GM18502 (cell line): ENCODE measurements around the gene GSTM4.

Experiments
- ATAC-seq: cut with Tn5 transposase; IDR thresholded peaks from one replicate; pipeline ENCODE4 v1.9.1; 2021; ENCODE audit warnings: mild to moderate bottlenecking; ENCODE audit not compliant: unreplicated experiment, poor library complexity

GSTM4 gene

DNA sequence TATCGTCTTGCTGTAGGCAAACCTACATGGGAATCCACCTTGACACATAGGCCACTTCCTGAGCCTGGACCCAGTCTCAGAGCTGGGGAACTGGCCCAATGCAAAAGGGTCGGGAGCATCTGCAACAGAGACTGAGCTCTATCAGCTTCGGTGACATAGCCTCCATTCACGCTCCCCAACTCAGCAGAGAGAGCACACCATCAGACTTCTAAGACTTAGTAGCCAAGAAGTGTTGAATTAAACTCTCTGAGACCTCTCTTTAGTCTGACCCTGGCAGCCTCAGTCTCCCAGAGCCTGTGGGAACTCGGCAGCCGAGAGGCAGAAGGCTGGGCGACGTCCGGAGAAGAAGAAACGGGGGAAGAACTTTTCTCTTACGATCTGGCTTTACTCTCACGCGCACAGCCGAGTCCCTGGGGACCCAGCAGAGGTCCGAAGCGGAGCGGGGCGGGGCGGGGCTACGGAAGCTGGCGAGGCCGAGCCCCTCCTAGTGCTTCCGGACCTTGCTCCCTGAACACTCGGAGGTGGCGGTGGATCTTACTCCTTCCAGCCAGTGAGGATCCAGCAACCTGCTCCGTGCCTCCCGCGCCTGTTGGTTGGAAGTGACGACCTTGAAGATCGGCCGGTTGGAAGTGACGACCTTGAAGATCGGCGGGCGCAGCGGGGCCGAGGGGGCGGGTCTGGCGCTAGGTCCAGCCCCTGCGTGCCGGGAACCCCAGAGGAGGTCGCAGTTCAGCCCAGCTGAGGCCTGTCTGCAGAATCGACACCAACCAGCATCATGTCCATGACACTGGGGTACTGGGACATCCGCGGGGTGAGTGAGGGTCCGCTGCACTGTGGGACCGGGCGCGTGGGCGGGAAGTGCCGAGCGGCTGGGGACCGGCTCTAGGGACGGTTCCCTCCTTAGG lies at the start of gene GSTM4:
TSS of gene GSTM4 (plus strand) at position 485 of the 905 bp plus-strand sequence. CDS start at position 776, 291 bp downstream.
- ATAC-seq = peak; percentile 95

DNA sequence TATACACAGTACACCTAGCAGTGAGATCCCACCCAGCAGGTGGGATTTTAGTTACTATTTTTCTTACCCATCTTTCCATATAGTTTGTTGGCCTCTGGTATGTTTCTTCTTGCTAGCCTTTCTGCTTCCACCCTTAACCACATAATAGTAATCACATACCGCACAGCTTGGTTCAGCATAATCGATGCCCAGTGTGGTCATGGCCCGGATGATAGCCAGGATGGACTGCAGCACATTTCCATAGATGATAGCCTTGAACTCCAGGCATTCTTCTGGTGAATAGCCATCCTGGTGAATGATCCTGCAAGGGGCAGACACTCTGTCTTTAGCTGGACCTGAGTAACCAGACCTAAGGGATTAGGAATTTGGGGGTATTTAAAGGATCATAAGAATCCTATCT lies 46.0 kb upstream of the GSTM4 start:
- ATAC-seq = no peak

DNA sequence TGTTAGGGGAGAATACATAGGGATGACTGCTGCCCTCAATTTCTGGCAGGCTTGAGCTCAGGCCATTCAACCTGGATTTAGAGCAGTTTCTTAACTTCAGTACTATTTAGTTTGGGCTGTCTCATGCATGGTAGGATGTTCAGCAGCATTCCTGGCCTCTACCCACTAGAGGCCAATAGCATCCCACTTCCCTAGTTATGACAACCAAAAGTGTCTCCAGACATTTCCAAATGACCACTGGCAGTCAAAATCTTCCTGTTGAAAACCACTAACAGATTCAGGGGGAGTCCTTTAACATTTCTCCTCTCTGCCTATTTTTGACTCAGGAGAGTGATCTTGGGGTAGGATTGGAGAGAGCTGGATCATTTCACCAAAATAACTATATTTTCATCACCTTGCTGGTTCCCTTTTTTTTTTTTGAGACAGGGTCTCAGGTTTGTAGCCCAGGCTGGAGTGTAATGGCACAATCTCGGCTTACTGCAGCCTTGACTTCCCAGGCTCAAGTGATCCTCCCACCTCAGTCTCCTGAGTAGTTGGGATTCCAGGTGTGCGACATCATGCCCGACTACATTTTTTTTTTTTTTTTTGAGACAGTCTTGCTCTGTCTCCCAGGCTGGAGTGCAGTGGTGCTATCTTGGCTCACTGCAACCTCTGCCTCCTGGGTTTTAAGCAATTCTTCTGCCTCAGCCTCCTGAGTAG lies 45.1 kb upstream of the GSTM4 start:
- ATAC-seq = no peak

DNA sequence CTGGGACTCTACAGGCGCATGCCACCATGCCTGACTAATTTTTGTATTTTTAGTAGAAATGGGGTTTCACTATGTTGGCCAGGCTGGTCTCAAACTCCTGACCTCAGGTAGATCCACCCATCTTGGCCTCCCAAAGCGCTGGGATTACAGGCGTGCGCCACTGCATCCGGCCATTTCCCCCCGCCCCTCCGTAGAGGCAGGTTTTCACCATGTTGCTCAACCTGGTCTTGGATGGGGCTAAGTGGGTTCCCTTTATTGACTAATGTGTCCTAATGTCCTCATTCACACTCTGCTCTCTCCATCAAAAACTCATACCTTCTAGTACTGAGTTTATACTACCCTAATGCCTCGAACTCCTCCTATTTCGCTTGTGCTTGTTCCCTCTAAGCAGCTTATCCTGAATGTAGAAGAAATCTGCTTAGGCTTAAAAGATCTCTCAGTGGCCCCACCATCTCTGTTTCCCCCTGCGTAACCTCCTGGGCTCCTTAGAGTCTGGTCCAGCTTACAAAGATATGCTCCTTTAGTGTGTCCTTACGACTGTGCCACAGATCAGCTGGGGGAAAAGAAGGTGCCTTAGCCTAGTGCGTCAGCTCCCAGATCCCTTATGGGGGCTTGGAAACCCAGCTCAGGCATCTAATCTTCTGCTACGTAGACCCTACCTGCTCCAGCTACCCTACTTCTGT lies 44.5 kb upstream of the GSTM4 start:
- no peak for ATAC-seq

DNA sequence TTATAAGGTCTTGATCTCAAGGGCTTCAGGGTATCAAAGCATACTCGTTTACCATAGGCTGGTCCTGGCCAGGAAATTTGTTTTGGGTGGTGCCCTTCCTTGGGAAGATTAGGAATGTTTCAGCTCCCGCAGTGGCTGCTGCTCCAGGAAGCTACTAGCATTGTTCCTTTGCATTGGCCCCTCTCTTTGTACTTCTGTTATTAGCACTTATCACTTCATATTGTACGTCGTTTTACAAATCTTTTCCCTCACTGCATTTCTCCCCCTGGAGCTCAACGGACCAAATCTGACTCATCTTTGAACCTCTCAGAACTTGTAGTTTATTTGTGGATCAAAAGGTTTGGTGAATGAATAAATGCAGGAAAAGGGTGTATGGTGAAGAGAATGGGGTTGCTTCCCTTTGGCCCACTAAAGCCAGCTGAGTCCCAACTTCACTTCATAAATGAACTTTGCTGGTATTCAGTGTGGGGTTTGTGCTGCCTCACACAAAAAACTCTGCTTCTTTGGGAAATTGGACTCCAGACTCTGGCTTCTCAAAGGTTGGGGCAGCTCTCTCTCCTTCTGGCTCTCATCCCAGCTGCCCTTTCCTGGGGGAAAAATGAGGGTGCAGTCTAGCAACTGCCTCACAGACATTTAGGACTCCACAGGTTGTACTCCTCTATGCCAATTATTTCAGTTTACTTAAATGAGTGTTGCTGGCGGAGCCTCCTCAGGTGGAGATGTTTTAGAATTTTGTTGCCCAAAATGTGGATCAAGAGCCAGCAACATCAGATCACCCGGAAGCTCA lies 42.3 kb upstream of the GSTM4 start:
- no peak for ATAC-seq

DNA sequence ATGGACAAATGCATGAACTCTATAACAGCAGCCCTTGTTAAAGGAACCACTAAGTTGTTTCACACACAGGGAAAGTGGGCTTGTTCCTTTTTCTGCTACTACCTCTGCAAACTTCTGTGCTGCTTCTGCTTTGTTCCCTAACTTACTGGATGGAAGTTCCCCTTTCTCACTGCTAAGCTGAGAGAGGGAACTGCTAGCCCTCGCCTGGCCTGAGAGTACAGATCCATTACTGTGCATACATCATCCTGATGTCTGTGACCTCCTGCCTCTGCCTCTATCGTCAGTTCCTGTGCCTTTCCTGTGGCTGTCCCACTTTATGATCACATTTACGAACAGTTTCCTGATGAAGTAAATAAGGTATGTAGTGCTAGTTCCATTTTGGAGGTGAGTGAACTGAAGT lies 40.0 kb upstream of the GSTM4 start:
- no peak for ATAC-seq

DNA sequence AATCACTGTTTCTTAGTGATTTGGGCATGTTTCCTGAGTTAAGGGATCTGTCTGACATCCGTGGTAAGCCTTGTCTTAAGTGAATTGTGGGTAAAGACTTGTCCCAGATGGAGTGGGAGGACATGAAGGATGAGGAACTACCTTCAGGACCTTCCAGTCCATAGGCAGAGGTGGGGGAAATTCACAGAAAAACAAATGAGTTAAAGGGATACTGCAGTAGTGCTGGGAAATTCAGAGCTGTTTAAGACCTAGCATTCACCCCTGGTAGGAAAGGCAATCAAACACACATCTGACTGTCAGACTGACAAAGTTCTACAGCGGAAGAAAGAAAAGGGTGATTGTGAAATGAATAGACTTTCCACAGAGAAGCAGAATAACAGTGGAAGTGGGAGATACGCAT lies 39.5 kb upstream of the GSTM4 start:
- no peak for ATAC-seq

DNA sequence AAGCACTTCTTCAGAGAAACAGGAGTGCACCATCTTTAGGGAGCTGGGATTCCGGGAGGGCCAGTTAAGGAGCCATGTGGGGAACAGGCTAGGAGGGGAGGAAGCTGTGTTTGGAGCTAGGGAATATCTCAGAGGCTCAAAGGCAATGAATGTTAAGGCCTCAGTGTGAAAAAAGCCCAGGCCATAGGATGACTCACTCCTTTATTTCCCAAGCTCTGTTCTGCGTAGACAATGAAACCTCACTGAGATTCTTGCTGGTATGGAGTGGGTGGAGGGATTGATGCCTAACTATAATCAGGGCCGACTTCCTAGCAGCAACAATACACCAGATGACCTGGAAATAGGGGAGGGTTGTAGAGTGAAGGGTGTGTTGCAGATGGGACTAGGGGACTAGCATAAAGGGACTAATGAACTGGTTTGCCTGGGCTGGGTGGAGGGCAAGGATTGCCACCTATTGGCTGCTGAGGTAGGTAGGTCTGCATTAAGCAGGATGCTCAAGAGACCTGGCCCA lies 38.6 kb upstream of the GSTM4 start:
- no peak for ATAC-seq

DNA sequence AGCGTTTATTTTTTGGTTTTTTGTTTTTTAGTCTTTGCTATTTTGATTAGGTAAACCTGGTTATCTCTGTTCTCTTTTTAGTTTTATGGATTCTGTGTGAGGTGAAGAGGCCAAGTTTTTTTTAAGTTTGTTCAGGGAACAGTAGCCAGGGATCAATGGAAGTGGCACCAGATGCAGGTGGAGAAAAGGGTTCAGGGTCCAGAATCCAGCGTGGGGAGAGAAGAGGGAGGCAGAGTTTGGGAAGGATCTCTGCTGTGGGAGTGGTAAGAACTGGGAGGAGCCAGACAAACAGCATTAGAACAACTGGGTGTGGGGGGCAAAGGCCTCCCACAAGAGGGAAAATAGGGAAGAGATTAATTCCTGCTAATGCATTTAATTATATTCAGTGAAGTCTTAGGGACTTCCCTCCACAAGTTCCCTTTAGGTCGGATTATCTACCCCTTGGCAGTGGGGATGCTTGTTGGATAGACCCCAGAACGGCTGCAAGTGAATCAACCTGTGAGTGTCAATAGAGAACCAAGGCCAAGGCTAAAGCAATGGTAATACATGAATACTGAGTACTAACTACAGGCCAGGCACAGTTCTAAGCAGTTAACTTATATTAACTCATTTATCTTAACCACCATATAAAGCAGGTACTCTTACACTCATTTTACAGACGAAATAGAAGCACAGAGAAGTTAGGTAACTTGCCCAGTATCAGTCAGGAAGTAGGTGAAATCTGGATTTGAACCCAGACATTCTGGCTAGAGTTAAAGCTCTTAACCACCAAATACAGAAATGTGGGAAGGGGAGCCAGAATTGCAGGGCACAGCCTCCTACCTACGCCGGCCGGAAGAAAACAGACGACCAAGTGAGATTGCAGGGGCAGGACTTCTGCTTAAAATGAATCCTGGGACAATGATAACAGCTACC lies 37.0 kb upstream of the GSTM4 start:
- no peak for ATAC-seq

DNA sequence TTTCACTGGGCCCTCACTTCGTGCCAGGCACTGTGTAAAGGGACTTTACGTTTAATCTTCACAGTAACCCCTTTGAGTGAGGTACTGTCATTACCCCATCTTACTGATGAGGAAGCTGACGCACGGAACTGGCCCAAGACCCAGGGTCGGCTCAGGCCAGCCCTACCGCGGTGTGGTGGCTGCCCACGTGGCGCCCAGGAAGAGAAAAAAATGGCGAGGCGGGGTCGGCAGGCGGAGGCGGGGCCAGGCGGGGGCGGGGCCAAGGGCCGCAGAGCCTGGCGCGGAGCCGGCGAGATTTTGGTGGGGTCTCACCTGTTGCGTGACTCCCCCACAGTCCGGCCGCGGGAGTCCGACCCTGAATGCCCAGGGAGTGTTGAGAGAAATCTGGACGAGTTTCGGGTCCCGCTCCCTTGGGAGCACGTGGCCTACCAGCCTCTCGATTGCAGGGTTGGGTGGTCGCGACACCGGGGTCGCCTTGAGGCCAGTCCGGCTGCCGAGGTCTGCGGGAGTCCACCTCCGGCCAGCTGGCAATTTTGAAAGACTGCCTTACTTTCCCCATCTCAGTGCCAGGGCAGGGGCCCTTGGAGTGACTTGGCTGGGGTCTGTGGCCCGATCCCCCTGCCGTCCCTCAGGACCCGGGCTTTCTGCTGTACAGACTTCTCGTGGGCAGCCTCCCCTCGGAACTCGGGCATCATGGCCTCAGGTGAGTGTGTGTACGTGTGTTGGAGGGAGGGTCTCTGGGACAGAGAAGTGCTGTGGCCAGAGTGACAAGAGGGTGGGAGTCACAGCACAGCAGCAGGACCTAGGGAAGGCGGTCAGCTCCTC lies 36.1 kb upstream of the GSTM4 start, which contains the start of the genes AMPD2 and GNAT2:
TSS of gene AMPD2 (plus strand) at position 262 of the 825 bp plus-strand sequence. CDS start 1,339 bp downstream, outside the sequence.
TSS of gene GNAT2 (minus strand) at position 41 of the 825 bp plus-strand sequence. CDS start 6,746 bp downstream, outside the sequence.
- peak; percentile 51 for ATAC-seq

DNA sequence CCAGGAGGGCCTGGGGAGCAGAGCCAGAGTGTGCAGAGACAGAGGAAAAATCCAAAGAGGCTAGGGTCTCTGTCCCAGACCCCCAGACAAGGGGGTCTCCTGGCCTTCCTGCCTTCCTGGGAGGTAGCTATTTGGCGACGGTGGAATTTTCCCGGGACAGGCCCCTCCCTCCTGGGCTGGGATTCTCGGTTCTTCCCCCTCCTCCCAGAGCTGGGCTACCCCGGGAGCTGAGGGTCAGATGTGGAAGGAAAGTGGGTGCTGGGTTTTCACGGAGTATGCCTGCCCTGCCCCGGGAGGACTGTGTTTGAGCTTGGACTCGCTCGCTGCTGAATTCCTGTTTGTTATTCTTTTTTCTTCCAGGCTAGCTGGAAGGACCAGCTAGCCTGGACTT lies 35.5 kb upstream of the GSTM4 start:
- ATAC-seq = peak; percentile 2

DNA sequence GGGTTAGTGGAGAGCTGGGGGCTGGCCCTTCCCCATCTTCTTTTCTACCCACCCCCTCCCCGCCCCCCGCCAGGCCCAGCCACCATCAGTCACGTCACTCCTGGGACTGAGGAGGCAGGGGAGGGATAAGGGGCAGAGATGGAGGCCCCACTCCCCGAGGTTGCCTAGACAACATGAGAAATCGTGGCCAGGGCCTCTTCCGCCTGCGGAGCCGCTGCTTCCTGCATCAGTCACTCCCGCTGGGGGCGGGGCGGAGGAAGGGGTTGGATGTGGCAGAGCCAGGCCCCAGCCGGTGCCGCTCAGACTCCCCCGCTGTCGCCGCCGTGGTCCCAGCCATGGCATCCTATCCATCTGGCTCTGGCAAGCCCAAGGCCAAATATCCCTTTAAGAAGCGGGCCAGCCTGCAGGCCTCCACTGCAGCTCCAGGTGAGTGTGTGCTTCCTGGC lies 35.0 kb upstream of the GSTM4 start:
- ATAC-seq = peak; percentile 81

DNA sequence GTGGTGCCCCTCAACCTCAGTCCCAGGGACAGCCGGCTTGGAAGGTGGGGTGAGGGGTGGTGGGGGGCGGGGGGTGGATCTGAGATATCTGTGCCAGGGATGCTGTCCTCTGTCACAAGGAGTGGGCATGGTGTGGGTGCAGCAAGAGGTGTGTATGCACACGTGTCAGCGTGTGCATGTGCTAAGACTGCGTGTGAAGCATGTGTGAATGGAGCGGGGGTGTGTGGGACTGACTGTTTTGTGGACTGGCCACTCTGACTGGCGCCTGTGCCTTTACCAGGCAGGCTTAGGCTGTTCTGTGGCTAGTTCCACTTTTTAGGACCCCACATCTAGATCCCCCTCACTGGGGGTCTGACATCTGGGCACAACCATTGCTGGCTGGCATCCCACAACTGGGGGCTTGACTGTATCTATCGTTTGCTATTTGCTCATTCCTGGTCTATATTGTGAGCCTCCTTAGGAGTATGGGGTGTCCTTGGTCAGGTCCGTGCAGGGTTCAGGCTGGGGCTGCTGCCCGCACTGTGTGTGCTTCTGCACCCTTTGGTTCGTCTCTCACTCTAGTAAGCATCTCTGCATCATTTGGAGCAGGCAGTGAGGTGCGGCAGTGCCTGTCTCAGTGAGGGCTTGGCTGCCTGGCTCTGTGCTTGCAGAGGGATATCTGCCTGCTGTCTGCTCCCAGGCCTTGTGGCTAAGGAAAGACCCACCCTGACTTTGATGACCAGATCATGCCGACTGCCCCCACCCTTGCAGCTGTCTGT lies 34.3 kb upstream of the GSTM4 start:
- no peak for ATAC-seq

DNA sequence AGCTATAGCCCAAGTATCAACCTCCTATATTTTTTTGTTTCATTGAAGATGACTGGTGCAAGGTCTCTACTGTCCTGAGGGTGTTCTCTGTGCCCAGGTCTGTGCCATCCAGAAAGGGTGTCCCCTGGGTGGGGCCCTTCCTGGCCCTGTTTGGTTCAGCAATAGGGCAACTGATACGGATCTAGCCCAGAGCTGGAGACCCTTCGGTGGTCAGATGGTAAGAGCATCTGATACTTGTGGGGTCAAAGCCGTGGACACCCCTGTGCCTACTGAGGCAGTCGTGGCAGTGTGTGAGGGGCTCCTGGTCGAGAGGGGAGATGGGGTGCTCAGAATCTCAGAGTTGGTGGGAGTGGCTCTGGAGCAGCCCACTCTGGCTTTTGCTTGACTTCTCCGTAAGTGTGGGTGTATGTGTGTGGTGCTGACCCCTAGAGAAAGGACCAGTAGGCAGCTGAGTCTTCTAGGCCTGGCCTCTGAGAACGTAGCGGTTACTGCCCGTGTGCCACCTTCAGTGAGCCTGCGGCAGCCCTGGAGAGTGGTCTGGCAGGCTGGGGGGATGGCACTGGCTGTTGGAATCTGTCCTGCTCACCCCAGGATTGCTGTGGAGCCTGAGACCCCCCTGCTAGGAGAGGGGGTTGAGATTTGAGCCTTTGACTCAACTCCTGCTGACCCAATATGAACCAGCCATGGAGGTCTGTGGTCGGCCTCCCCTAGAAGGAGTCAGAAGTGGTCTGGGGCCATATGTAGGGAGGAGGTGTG lies 33.6 kb upstream of the GSTM4 start:
- no peak for ATAC-seq

DNA sequence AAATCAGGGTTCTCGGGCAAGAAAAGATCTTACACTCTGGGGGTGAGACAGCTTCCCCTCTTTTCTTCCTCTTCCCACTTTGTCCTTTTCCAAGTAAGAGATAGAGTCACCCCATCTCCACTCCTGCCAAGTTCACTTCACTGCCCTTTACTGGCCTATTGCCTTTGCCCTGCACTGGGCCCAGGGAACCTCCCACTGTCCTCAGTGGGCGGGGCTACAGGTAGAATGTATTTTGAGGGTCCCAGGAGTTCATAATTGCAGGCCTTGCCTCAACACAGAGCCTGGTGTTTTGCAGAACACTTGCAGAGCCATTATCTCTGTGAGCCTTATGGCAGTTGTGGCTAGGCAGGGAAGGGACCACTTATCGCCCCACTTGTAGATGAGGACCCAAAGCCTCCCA lies 33.0 kb upstream of the GSTM4 start:
- no peak for ATAC-seq

DNA sequence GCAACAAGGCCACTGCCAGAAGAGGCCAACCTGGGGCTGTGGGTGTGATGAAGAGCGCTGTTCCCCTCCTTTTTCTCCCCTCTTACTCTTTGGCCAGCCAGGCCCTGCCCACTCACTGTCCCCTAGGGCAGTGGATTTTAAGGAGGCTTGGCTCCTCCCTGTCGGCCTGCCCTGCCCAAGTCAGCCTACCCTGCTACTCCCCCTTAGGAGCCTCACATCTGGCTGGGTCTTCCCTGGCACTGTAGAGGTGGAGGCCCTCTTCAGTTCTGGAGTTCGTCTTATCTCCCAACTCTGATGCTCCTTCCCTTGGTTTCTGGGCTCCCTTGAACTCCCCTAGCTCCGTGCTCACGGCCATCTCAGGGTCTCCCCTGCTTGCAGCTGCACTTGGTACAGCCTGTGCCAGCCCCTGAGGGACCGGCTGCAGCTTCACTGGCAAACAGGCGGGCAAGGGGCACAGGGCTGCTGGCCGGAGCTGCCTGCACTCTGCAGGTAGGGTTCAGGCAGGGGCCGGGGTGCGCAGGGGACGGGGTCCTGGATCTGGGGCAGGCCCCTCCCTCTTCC lies 32.2 kb upstream of the GSTM4 start:
- no peak for ATAC-seq
